Measurements from ENCODE around the gene NPTN.

- TF ChIP-seq HIVEP1 (CRISPR knock-in tag; IDR thresholded peaks at IDR 0.05) (no peak), CREBBP (IDR thresholded peaks at IDR 0.05; ENCODE audit: low read depth, low read length) (no peak), POLR2A (conservative IDR thresholded peaks at IDR 0.05) (no peak), SMAD3 (CRISPR knock-in tag; conservative IDR thresholded peaks at IDR 0.05) (no peak), ZKSCAN1 (IDR thresholded peaks at IDR 0.05; ENCODE audit: low read depth, low read length) (no peak), HNRNPLL (IDR thresholded peaks at IDR 0.05; ENCODE audit: low read depth, low read length, poor library complexity, severe bottlenecking) (no peak), TCF7L2 (IDR thresholded peaks at IDR 0.05; ENCODE audit: low read depth, low read length) (no peak), EHMT2 (IDR thresholded peaks at IDR 0.05) (no peak), CTBP1 (IDR thresholded peaks at IDR 0.05; ENCODE audit: borderline replicate concordance) (no peak), PRDM10 (IDR thresholded peaks at IDR 0.05; ENCODE audit: partially characterized antibody) (no peak), EZH2 (IDR thresholded peaks at IDR 0.05; ENCODE audit: borderline replicate concordance, low read depth, low read length) (no peak), NR2C2 (CRISPR knock-in tag; IDR thresholded peaks at IDR 0.05) (no peak), NR2C2 (tag; IDR thresholded peaks at IDR 0.05) (no peak)
Measured at GRCh38 chr15:73679180-73679579, 46.0 kb upstream of the NPTN start.
